ENCODE measurements around the gene SAXO1.
"Not testable (repeated sequence)": the region's sequence is repeated elsewhere in the genome, so short reads cannot be mapped to it uniquely, and the experiment has no call there.

The SAXO1 gene

GRCh38 chr9:18999173-18999785 is 33.7 kb downstream of the SAXO1 start:
- DNase-seq, result no peak

GRCh38 chr9:18997151-18997550 is 35.9 kb downstream of the SAXO1 start:
- DNase-seq, result no peak

GRCh38 chr9:18996211-18996610 is 36.8 kb downstream of the SAXO1 start:
- DNase-seq, result no peak

GRCh38 chr9:18994263-18994916 is 38.6 kb downstream of the SAXO1 start:
- no peak for DNase-seq

- DNase-seq, result not testable (repeated sequence)
Measured at GRCh38 chr9:18991197-18991596, 41.8 kb downstream of the SAXO1 start.

GRCh38 chr9:18990494-18990893 is 42.5 kb downstream of the SAXO1 start:
- no peak for DNase-seq

- DNase-seq, result no peak
Measured at GRCh38 chr9:18989865-18990264, 43.1 kb downstream of the SAXO1 start.

GRCh38 chr9:18989097-18989496 is 43.9 kb downstream of the SAXO1 start:
- no peak for DNase-seq

- no peak for DNase-seq
Measured at GRCh38 chr9:18988003-18988402, 45.0 kb downstream of the SAXO1 start.

GRCh38 chr9:18985996-18986395 is 47.0 kb downstream of the SAXO1 start:
- no peak for DNase-seq

GRCh38 chr9:18985464-18985951 is 47.5 kb downstream of the SAXO1 start:
- DNase-seq, result no peak

GRCh38 chr9:18982262-18982620 is 50.8 kb downstream of the SAXO1 start:
- DNase-seq, result no peak

GRCh38 chr9:18981476-18982261 is 51.3 kb downstream of the SAXO1 start:
- no peak for DNase-seq

GRCh38 chr9:18980189-18980588 is 52.8 kb downstream of the SAXO1 start:
- DNase-seq, result no peak

GRCh38 chr9:18979367-18979766 is 53.6 kb downstream of the SAXO1 start:
- DNase-seq, result no peak

GRCh38 chr9:18978188-18978587 is 54.8 kb downstream of the SAXO1 start:
- DNase-seq, result no peak

GRCh38 chr9:18976709-18977531 is 56.1 kb downstream of the SAXO1 start:
- peak; percentile 24 for DNase-seq

GRCh38 chr9:18976221-18976708 is 56.7 kb downstream of the SAXO1 start:
- DNase-seq, result no peak

- no peak for DNase-seq
Measured at GRCh38 chr9:18973348-18973747, 59.7 kb downstream of the SAXO1 start.

GRCh38 chr9:18972675-18973074 is 60.3 kb downstream of the SAXO1 start:
- DNase-seq, result no peak

- DNase-seq, result no peak
Measured at GRCh38 chr9:18971909-18972308, 61.1 kb downstream of the SAXO1 start.

- no peak for DNase-seq
Measured at GRCh38 chr9:18971404-18971803, 61.6 kb downstream of the SAXO1 start.

- DNase-seq, result no peak
Measured at GRCh38 chr9:18970393-18970792, 62.6 kb downstream of the SAXO1 start.
